Neutrophil (primary cell): Measurements from ENCODE around the gene ANK3.

Experiments
- H3K27ac ChIP-seq: fragments of 200-600 bp; sonication (generic); 2 replicates; pipeline ENCODE4 v1.5.1; 2016; ENCODE audit warnings: mild to moderate bottlenecking, moderate library complexity
- H3K27me3 ChIP-seq: fragments of 200-600 bp; sonication (generic); 2 replicates; pipeline ENCODE4 v1.6.0; 2016; ENCODE audit warnings: mild to moderate bottlenecking
- H3K36me3 ChIP-seq: fragments of 200-600 bp; sonication (generic); 2 replicates; pipeline ENCODE4 v1.5.1; 2017
- H3K4me1 ChIP-seq, 2 experiments: fragments of 200-600 bp in 1 of 2; sonication (generic) in 1 of 2; 1 replicate in 1 of 2; 2 replicates in 1 of 2; pipeline versions ENCODE4 v1.5.1 to v1.6.1; 2013 to 2016; ENCODE audit warnings: low read depth in 1 of 2, low read length in 1 of 2, mild to moderate bottlenecking in 1 of 2, moderate library complexity in 1 of 2; ENCODE audit not compliant: control insufficient read depth in 1 of 2, insufficient read depth in 1 of 2
- H3K4me3 ChIP-seq, 2 experiments: fragments of 200-600 bp in 1 of 2; sonication (generic) in 1 of 2; 1 replicate in 1 of 2; 2 replicates in 1 of 2; pipeline ENCODE4 v1.5.1; 2013 to 2016; ENCODE audit warnings: low read depth in 1 of 2, low read length in 1 of 2, mild to moderate bottlenecking in 1 of 2, moderate library complexity in 1 of 2
- H3K9me3 ChIP-seq: fragments of 200-600 bp; sonication (generic); 2 replicates; pipeline ENCODE4 v1.5.1; 2016
- TF ChIP-seq, protein P1 (sequence below): fragments of 200-600 bp; sonication (generic); IDR thresholded peaks from 2 replicates; pipeline ENCODE4 v1.5.1; 2016; ENCODE audit warnings: antibody characterized with exemption

ANK3 gene

GRCh38 chr10:60093317-60093716 is 296.4 kb downstream of the ANK3 start:
- TF ChIP-seq, protein P1, sequence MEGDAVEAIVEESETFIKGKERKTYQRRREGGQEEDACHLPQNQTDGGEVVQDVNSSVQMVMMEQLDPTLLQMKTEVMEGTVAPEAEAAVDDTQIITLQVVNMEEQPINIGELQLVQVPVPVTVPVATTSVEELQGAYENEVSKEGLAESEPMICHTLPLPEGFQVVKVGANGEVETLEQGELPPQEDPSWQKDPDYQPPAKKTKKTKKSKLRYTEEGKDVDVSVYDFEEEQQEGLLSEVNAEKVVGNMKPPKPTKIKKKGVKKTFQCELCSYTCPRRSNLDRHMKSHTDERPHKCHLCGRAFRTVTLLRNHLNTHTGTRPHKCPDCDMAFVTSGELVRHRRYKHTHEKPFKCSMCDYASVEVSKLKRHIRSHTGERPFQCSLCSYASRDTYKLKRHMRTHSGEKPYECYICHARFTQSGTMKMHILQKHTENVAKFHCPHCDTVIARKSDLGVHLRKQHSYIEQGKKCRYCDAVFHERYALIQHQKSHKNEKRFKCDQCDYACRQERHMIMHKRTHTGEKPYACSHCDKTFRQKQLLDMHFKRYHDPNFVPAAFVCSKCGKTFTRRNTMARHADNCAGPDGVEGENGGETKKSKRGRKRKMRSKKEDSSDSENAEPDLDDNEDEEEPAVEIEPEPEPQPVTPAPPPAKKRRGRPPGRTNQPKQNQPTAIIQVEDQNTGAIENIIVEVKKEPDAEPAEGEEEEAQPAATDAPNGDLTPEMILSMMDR: no peak
- no peaks in the 10 kb centered on the region for H3K27me3 ChIP-seq
- H3K4me1 ChIP-seq: no peaks in the 10 kb centered on the region
- H3K27ac ChIP-seq: no peak overlapping the region
- H3K36me3 ChIP-seq: no peaks in the 10 kb centered on the region
- no peaks in the 10 kb centered on the region for H3K9me3 ChIP-seq
- H3K4me3 ChIP-seq: no peak overlapping the region

- no peak overlapping the region for H3K4me3 ChIP-seq
- no peaks in the 10 kb centered on the region for H3K36me3 ChIP-seq
- no peaks in the 10 kb centered on the region for H3K27me3 ChIP-seq
- no peaks in the 10 kb centered on the region for H3K9me3 ChIP-seq
- TF ChIP-seq, protein P1: no peak
- no peaks in the 10 kb centered on the region for H3K4me1 ChIP-seq
- H3K27ac ChIP-seq: no peak overlapping the region
Measured at GRCh38 chr10:60086862-60087261, 302.8 kb downstream of the ANK3 start.

DNA sequence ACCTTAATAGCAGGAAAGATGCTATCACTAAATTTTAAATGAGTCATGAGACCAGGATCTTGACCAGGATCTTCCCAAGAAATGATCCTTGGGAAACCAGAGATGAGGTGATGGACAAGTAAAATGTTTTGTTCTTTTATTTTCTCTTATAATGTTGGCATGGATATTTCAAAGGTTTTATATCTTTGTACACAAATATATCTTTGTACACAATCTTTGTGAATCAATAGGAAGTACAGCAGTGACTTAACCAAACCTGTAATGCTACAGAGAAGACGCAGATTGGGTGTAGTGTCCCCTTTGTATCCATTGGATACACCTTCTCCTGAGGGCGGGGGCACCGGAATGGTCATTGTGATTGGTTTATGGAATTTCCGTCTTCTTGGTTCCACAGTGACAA is 303.3 kb downstream of the ANK3 start:
- TF ChIP-seq, protein P1: no peak
- Histone ChIP-seq H3K27me3 (no peaks in the 10 kb centered on the region), H3K4me1 (no peaks in the 10 kb centered on the region), H3K4me3 (no peak overlapping the region), H3K36me3 (no peaks in the 10 kb centered on the region), H3K9me3 (no peaks in the 10 kb centered on the region), H3K27ac (no peak overlapping the region)

DNA sequence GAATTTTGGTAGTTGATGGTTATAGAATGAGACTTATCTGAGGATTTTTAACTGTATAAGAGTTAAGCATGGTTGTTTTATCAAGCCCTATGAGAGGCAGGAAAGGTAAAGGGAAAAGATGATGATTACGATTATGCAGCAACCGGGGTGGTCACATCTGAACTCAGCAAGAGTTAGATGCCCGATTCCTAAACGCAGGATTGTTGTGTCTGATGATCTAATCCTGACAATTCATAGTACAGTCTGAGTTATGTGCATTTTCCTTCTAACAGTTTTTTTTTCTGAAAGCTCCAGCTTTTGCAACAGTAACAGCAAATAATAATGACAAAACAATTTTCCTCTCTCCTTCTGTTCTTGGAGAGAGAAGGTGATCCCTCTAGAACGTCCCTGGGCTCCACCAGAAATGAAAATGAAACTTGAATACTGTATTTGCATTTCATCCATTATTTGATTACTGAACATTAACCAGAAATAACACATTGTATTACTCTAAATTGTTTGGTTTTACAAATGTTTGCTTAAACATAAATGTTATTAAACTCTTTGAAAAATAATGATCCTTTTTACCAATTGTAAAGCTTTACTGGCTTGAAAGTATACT is 306.8 kb downstream of the ANK3 start:
- TF ChIP-seq, protein P1: no peak
- H3K9me3 ChIP-seq: no peaks in the 10 kb centered on the region
- H3K4me1 ChIP-seq: no peaks in the 10 kb centered on the region
- H3K27me3 ChIP-seq: no peaks in the 10 kb centered on the region
- H3K27ac ChIP-seq: no peak overlapping the region
- no peaks in the 10 kb centered on the region for H3K36me3 ChIP-seq
- H3K4me3 ChIP-seq: no peak overlapping the region

- Histone ChIP-seq H3K36me3 (no peaks in the 10 kb centered on the region), H3K4me1 (no peaks in the 10 kb centered on the region), H3K4me3 (no peak overlapping the region), H3K9me3 (no peaks in the 10 kb centered on the region), H3K27me3 (no peaks in the 10 kb centered on the region), H3K27ac (no peak overlapping the region)
- TF ChIP-seq, protein P1: no peak
Measured at GRCh38 chr10:60082341-60082740, 307.3 kb downstream of the ANK3 start.
